ENCODE results near the gene DUSP16.
"Not testable (repeated sequence)": the region's sequence is repeated elsewhere in the genome, so short reads cannot be mapped to it uniquely, and the experiment has no call there.

DUSP16 gene

GRCh38 chr12:12476857-12477531 is 85.7 kb downstream of the DUSP16 start:
- no peak for TF ChIP-seq Cebpa-rat (IDR thresholded peaks at IDR 0.05)
- Histone ChIP-seq H3K4me2 (no peak overlapping the region), H3K27me3 (no peaks in the 10 kb centered on the region), H3K27ac (no peak overlapping the region), H3K4me1 (peaks cover 0 to 31% (median 5%) of the 10 kb centered on the region in 10 experiments; a peak in 12 of 20 replicates), H4K20me1 (no peaks in the 10 kb centered on the region), H3K36me3 (peaks cover 20 to 59% (median 45%) of the 10 kb centered on the region in 11 experiments), H3K4me3 (no peak overlapping the region), H3K9ac (no peak overlapping the region), H3K9me3 (replicated peaks in 1 of 11) (peaks cover 0 to 11% (median 4%) of the 10 kb centered on the region in 11 experiments; a peak in 7 of 22 replicates)

DNA sequence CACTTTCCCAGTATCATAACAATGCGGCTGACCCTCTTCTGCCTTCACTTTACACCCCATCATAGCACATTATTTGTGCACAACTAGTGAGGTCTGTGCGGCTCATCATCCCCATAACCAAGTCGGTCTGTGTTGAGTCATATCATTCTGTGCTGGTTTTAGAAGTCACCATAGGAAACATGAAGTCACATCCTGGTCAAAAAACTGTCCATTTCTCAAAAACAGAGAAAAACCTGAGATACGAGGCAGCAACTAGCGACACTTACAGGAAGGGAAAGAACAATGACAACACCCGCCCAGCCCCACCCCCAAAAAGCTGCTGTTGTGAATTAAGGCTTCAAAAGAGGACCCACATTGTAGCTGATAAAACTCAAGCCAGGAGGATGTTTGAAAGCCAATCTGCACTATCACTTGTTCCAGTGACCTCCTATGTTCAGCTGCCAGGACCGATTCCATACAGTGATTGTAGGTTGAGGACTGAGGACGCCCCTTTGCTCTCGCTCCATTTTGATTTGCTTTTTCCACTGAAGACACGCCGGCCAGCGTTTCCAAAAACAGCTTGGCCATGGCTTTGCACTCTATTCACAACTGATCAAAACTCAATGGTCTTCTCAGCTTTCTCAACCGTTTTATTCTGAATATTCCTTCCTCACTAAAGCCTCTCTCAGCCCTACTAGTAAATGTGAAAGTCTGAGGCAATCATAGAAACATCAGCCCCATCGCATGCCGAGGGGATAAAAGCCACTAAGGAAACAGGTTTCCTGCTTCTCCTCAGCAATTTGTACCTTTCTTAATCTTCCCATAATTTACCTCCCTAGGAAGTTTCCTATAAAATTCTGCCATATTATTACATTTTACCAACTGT is 87.5 kb downstream of the DUSP16 start:
- peaks cover 0 to 22% (median 11%) of the 10 kb centered on the region in 11 experiments; a peak in 18 of 22 replicates for H3K9me3 ChIP-seq (replicated peaks in 1 of 11)
- no peaks in the 10 kb centered on the region for H3K27me3 ChIP-seq
- no peak overlapping the region for H3K4me3 ChIP-seq
- H3K36me3 ChIP-seq: peaks cover 22 to 58% (median 47%) of the 10 kb centered on the region in 11 experiments
- no peaks in the 10 kb centered on the region for H4K20me1 ChIP-seq
- peak overlapping the region in 3 of 11 experiments; percentile 38 to 45 (median 43); a peak in 5 of 22 replicates for H3K4me2 ChIP-seq
- TF ChIP-seq Cebpa-rat (IDR thresholded peaks at IDR 0.05): no peak
- H3K4me1 ChIP-seq: peaks cover 13 to 43% (median 14%) of the 10 kb centered on the region in 10 experiments
- peak overlapping the region in 1 of 11 experiments; percentile 56; a peak in 3 of 22 replicates for H3K27ac ChIP-seq
- H3K9ac ChIP-seq: no peak overlapping the region

DNA sequence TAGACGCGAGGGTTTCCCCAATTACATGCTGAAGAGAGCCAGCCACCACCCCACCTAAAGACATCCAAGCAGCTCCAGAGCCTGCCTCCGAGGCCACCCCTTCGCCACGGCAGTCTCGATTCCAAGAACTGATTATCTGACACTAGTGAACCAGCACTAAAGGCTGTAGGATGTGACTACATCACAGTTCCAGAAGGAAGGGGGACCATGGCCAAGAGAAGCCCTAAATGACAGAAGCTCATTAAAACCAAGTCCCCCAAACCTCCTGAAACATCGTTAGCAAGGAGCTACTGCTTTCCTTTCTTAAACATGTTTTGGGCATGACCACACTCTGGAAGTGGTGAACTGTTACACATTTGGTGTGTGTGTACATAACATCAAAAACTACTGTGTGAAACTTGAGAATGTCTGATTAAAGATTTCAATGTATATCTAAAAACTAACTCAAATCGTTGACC is 88.2 kb downstream of the DUSP16 start:
- peaks cover 0 to 28% (median 17%) of the 10 kb centered on the region in 11 experiments; a peak in 19 of 22 replicates for H3K9me3 ChIP-seq (replicated peaks in 1 of 11)
- no peaks in the 10 kb centered on the region for H4K20me1 ChIP-seq
- no peak for TF ChIP-seq Cebpa-rat (IDR thresholded peaks at IDR 0.05)
- H3K36me3 ChIP-seq: peaks cover 29 to 62% (median 42%) of the 10 kb centered on the region in 11 experiments
- no peak overlapping the region for H3K4me3 ChIP-seq
- H3K27me3 ChIP-seq: no peaks in the 10 kb centered on the region
- peak overlapping the region in 1 of 11 experiments; percentile 53; a peak in 3 of 22 replicates for H3K27ac ChIP-seq
- no peak overlapping the region; a peak in 1 of 22 replicates for H3K9ac ChIP-seq
- peaks cover 13 to 43% (median 14%) of the 10 kb centered on the region in 10 experiments for H3K4me1 ChIP-seq
- H3K4me2 ChIP-seq: peak overlapping the region in 3 of 11 experiments; percentile 23 to 43 (median 38); a peak in 5 of 22 replicates

DNA sequence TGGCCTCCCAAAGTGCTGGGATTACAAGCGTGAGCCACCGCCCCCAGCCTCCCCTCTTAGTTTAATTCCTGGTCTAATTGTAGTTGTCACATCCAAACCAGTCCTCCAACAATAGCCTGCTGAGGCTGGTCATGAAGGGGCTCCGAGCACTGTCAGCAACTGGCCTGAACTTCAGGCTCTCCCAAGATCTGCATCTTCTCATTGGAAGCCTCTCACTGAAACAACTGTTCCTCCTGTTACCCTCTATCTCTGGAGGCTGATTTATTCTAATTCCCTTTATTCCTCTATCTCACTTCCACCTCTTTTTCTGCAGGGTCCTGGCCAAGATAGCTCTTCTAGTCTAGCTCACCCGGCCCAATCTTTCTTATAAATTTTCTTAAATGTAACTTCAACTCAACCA is 89.4 kb downstream of the DUSP16 start:
- Histone ChIP-seq H4K20me1 (no peaks in the 10 kb centered on the region), H3K9me3 (replicated peaks in 1 of 11) (peaks cover 0 to 41% (median 29%) of the 10 kb centered on the region in 11 experiments; a peak in 21 of 22 replicates), H3K4me1 (peaks cover 13 to 48% (median 19%) of the 10 kb centered on the region in 10 experiments), H3K27ac (no peak overlapping the region), H3K9ac (no peak overlapping the region), H3K27me3 (no peaks in the 10 kb centered on the region), H3K36me3 (peaks cover 23 to 58% (median 39%) of the 10 kb centered on the region in 11 experiments), H3K4me3 (no peak overlapping the region), H3K4me2 (no peak overlapping the region)
- TF ChIP-seq Cebpa-rat (IDR thresholded peaks at IDR 0.05): no peak

DNA sequence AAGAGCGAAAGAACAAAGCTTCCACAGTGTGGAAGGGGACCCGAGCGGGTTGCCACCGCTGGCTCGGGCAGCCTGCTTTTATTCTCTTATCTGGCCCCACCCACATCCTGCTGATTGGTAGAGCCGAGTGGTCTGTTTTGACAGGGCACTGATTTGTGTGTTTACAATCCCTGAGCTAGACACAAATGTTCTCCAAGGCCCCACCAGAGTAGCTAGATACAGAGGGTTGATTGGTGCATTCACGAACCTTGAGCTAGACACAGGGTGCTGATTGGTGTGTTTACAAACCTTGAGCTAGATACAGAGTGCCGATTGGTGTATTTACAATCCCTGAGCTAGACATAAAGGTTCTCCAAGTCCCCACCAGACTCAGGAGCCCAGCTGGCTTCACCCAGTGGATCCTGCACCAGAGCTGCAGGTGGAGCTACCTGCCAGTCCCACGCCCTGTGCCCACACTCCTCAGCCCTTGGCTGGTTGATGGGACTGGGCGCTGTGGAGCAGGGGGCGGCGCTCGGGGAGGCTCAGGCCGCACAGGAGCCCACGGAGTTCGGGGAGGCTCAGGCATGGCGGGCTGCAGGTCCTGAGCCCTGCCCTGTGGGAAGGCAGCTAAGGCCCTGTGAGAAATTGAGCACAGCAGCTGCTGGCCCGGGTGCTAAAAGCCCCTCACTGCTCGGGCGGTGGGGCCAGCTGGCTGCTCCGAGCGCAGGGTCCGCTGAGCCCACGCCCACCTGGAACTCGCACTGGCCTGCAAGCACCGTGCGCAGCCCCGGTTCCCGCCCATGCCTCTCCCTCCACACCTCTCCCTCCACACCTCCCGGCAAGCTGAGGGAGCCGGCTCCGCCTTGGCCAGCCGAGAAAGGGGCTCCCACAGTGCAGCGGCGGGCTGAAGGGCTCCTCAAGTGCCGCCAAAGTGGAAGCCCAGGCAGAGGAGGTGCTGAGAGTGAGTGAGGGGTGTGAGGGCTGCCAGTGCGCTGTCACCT is 90.4 kb downstream of the DUSP16 start:
- not testable (repeated sequence) for H3K4me2 ChIP-seq, H3K4me3 ChIP-seq, H3K9ac ChIP-seq, H4K20me1 ChIP-seq, H3K27ac ChIP-seq, H3K27me3 ChIP-seq
- H3K4me1 ChIP-seq: peaks cover 22 to 57% (median 28%) of the 10 kb centered on the region in 10 experiments
- peaks cover 14 to 56% (median 32%) of the 10 kb centered on the region in 11 experiments for H3K36me3 ChIP-seq
- peaks cover 0 to 45% (median 31%) of the 10 kb centered on the region in 11 experiments; a peak in 21 of 22 replicates for H3K9me3 ChIP-seq (replicated peaks in 1 of 11)

DNA sequence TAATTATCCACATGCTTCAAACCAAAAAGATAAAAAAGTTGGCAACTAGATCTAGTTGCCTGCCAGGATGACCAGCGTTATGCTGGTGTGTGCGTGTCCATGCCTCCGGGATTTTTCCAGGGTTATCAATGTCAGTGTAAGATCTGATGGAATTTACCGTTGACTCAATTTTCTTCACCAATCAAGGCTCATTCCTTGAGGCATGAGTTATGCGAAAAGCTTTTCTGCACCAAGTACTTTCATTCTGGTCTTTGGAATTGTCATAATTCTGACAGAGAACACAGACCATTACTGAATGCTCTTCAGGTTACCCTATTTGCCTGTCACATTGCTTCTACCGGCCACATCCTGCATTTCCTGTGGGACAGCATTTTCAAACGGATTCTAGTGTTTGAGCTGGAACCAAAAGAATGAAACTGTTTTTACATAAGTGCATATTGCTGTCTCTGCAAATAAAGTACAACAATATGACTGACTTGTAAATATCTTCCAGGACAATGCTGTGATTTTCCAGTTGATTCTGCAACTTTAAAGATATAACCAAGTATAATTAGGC is 91.8 kb downstream of the DUSP16 start:
- Histone ChIP-seq H3K27ac (peak overlapping the region in 1 of 11 experiments; percentile 12; a peak in 1 of 22 replicates), H3K9ac (no peak overlapping the region), H3K36me3 (peaks cover 4 to 41% (median 22%) of the 10 kb centered on the region in 11 experiments; a peak in 18 of 22 replicates), H3K4me2 (peak overlapping the region; percentile 27 to 74 (median 61)), H3K4me1 (peaks cover 27 to 62% (median 36%) of the 10 kb centered on the region in 10 experiments), H3K9me3 (replicated peaks in 1 of 11) (peaks cover 0 to 45% (median 31%) of the 10 kb centered on the region in 11 experiments; a peak in 21 of 22 replicates), H4K20me1 (no peaks in the 10 kb centered on the region), H3K27me3 (no peaks in the 10 kb centered on the region), H3K4me3 (no peak overlapping the region)
- no peak for TF ChIP-seq Cebpa-rat (IDR thresholded peaks at IDR 0.05)

GRCh38 chr12:12469386-12469785 is 93.3 kb downstream of the DUSP16 start:
- Histone ChIP-seq H3K9ac (no peak overlapping the region), H4K20me1 (no peaks in the 10 kb centered on the region), H3K4me2 (no peak overlapping the region), H3K36me3 (peaks cover 0 to 40% (median 19%) of the 10 kb centered on the region in 11 experiments; a peak in 16 of 22 replicates), H3K4me1 (peaks cover 23 to 47% (median 35%) of the 10 kb centered on the region in 10 experiments), H3K27ac (no peak overlapping the region), H3K9me3 (replicated peaks in 1 of 11) (peaks cover 0 to 45% (median 31%) of the 10 kb centered on the region in 11 experiments; a peak in 21 of 22 replicates), H3K4me3 (no peak overlapping the region), H3K27me3 (no peaks in the 10 kb centered on the region)
- no peak for TF ChIP-seq Cebpa-rat (IDR thresholded peaks at IDR 0.05)
